Measurements from ENCODE around the gene CD109.

Gene CD109

GRCh38 chr6:73790574-73790973, 94.6 kb downstream of the CD109 start:
- TF ChIP-seq, protein P1, sequence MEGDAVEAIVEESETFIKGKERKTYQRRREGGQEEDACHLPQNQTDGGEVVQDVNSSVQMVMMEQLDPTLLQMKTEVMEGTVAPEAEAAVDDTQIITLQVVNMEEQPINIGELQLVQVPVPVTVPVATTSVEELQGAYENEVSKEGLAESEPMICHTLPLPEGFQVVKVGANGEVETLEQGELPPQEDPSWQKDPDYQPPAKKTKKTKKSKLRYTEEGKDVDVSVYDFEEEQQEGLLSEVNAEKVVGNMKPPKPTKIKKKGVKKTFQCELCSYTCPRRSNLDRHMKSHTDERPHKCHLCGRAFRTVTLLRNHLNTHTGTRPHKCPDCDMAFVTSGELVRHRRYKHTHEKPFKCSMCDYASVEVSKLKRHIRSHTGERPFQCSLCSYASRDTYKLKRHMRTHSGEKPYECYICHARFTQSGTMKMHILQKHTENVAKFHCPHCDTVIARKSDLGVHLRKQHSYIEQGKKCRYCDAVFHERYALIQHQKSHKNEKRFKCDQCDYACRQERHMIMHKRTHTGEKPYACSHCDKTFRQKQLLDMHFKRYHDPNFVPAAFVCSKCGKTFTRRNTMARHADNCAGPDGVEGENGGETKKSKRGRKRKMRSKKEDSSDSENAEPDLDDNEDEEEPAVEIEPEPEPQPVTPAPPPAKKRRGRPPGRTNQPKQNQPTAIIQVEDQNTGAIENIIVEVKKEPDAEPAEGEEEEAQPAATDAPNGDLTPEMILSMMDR (IDR thresholded peaks at IDR 0.05; ENCODE audit: low read length, missing control alignments): no peak
- H3K4me3 ChIP-seq (replicated peaks; ENCODE audit: low read depth, low read length): no peak overlapping the region
- no peak for DNase-seq (ENCODE audit: low read depth)

DNA sequence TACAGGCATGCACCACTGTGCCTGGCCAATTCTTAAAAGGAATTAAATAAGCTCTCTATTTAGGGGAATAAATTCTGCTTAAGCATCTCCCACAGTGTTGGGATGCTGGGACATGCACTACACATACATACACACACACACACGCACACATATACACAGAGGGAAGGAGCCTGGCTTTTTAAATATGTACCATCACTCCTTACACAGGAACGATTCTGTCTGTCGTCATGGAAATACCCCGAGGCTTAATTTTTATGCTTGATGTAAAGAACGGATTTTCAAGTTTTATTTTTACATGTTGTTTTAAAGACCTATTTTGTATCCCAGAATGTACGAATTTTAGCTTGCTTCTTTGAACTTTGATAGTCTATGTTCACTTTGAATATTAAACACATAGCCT, 95.3 kb downstream of the CD109 start:
- DNase-seq (ENCODE audit: low read depth): no peak
- H3K4me3 ChIP-seq (replicated peaks; ENCODE audit: low read depth, low read length): no peak overlapping the region
- TF ChIP-seq, protein P1 (IDR thresholded peaks at IDR 0.05; ENCODE audit: low read length, missing control alignments): no peak

- no peak overlapping the region for H3K4me3 ChIP-seq (replicated peaks; ENCODE audit: low read depth, low read length)
- peak; percentile 53 for DNase-seq (ENCODE audit: low read depth)
- TF ChIP-seq, protein P1 (IDR thresholded peaks at IDR 0.05; ENCODE audit: low read length, missing control alignments): no peak
Observed at GRCh38 chr6:73792738-73793137, 96.7 kb downstream of the CD109 start.

DNA sequence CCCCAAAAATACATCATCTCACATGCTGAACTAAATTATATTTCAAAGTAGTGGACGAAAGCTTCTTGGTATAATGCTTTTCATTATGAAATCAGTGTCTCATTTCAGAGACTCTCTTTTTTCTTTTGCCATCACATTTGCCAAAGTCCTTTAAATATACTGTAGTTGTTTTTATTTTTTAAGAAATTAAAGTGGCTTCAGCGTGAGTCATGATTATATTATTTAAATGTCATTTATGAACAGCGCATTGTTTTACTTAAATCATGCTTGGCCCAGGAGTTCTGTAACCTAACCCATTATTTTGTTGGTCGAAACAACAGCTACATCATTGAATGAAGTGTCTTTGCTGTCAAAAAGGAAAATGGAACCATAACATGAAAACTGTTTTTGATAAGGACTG, 100.9 kb downstream of the CD109 start:
- TF ChIP-seq, protein P1 (IDR thresholded peaks at IDR 0.05; ENCODE audit: low read length, missing control alignments): no peak
- no peak for DNase-seq (ENCODE audit: low read depth)
- no peak overlapping the region for H3K4me3 ChIP-seq (replicated peaks; ENCODE audit: low read depth, low read length)

DNA sequence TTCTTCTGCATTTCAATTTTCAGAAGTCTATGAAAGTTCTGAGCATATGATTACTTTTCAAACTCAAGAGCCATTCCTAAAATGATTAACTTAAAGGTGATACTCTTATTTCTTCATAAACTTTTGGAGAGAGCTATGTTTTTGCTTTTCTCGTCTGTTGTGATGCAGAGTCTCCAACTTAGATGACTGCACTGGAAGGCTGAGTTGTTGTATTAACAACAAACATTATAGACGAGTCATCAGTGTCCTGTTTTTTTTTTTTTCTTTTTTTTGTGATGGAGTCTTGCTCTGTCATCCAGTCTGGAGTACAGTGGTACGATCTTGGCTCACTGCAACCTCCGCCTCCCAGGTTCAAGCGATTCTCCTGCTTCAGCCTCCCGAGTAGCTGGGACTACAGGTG, 101.9 kb downstream of the CD109 start:
- TF ChIP-seq, protein P1 (IDR thresholded peaks at IDR 0.05; ENCODE audit: low read length, missing control alignments): no peak
- no peak overlapping the region for H3K4me3 ChIP-seq (replicated peaks; ENCODE audit: low read depth, low read length)
- no peak for DNase-seq (ENCODE audit: low read depth)

DNA sequence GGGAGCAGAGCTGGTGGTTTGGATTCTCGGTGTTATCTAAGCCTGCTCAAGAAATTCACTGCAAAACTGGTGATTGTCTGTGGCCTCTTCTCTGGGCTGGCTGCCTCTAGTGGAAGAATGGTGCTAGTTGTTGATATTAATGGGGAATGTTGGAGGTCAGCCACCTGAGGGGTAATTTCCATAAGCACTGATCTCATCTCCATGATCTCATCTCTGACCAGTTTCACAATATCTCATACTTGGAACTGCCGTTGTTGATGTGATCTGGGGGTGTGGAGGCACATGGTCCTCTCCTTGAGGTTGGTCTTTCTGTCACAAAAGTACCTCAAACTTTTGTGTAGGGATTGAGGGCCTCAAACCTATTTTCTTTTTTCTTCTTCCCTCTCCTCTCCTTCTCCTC, 102.6 kb downstream of the CD109 start:
- DNase-seq (ENCODE audit: low read depth): peak; percentile 92
- no peak overlapping the region for H3K4me3 ChIP-seq (replicated peaks; ENCODE audit: low read depth, low read length)
- TF ChIP-seq, protein P1 (IDR thresholded peaks at IDR 0.05; ENCODE audit: low read length, missing control alignments): peak; percentile 51

DNA sequence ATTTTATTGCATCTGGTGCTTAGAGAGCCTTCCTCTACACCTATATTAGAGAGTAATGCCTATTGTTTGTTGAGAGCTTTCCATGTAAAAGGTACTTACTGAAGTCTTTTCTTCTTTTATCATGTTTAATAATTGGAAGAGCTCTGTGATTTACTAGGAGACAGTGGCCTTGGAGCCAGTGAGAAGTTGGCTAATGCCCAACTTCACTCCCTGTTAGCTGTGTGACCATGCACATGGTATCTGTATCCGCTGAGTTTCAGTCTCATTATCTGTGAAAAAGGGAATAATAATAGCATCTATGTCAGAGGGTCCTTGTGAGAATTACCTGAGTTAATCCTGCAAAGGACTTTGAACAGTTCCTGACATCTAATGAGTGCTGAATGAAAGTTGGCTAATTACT, 105.0 kb downstream of the CD109 start:
- DNase-seq (ENCODE audit: low read depth): peak; percentile 39
- no peak overlapping the region for H3K4me3 ChIP-seq (replicated peaks; ENCODE audit: low read depth, low read length)
- TF ChIP-seq, protein P1 (IDR thresholded peaks at IDR 0.05; ENCODE audit: low read length, missing control alignments): no peak

All from fibroblast of pulmonary artery (primary cell).